ENCODE data around the gene NARF.

DNA sequence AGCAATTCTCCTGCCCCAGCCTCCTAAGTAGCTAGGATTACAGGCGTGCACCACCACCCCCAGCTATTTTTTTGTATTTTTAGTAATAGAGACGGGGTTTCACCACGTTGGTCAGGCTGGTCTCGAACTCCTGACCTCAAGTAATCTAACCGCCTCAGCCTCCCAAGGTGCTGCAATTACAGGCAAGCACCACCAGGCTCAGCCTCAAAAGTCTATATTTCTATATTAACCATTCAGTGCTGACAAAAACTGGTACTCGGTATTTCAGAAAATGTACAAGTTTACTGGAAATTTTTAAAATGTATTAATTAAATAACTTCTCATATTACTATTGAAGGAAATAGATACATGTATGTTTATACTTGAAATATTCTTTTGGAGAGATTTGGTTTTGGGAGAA lies 41.8 kb upstream of the NARF start:
- TF ChIP-seq, protein P1, sequence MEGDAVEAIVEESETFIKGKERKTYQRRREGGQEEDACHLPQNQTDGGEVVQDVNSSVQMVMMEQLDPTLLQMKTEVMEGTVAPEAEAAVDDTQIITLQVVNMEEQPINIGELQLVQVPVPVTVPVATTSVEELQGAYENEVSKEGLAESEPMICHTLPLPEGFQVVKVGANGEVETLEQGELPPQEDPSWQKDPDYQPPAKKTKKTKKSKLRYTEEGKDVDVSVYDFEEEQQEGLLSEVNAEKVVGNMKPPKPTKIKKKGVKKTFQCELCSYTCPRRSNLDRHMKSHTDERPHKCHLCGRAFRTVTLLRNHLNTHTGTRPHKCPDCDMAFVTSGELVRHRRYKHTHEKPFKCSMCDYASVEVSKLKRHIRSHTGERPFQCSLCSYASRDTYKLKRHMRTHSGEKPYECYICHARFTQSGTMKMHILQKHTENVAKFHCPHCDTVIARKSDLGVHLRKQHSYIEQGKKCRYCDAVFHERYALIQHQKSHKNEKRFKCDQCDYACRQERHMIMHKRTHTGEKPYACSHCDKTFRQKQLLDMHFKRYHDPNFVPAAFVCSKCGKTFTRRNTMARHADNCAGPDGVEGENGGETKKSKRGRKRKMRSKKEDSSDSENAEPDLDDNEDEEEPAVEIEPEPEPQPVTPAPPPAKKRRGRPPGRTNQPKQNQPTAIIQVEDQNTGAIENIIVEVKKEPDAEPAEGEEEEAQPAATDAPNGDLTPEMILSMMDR (IDR thresholded peaks at IDR 0.05; ENCODE audit: poor library complexity): no peak
- TF ChIP-seq EZH2phosphoT487 (IDR thresholded peaks at IDR 0.05; ENCODE audit: low read depth, severe bottlenecking, unreplicated experiment) (no peak), EZH2 (IDR thresholded peaks at IDR 0.05; ENCODE audit: borderline replicate concordance) (no peak)
